DOHH2 (cell line): ENCODE measurements around the gene OR5AU1.

Source experiments
- EZH2phosphoT487 ChIP-seq: fragments of 200-600 bp; sonication (generic); IDR thresholded peaks from 2 replicates; pipeline ENCODE4 v1.6.1; 2017; ENCODE audit warnings: borderline replicate concordance, mild to moderate bottlenecking, antibody characterized with exemption, low read length, moderate library complexity, mixed read lengths
- TF ChIP-seq, protein P1 (sequence below): fragments of 200-600 bp; sonication (generic); IDR thresholded peaks from one replicate; pipeline ENCODE4 v1.5.1; 2014; ENCODE audit warnings: antibody characterized with exemption, mild to moderate bottlenecking, low read depth, low read length; ENCODE audit not compliant: poor library complexity, severe bottlenecking

- TF ChIP-seq, protein P1, sequence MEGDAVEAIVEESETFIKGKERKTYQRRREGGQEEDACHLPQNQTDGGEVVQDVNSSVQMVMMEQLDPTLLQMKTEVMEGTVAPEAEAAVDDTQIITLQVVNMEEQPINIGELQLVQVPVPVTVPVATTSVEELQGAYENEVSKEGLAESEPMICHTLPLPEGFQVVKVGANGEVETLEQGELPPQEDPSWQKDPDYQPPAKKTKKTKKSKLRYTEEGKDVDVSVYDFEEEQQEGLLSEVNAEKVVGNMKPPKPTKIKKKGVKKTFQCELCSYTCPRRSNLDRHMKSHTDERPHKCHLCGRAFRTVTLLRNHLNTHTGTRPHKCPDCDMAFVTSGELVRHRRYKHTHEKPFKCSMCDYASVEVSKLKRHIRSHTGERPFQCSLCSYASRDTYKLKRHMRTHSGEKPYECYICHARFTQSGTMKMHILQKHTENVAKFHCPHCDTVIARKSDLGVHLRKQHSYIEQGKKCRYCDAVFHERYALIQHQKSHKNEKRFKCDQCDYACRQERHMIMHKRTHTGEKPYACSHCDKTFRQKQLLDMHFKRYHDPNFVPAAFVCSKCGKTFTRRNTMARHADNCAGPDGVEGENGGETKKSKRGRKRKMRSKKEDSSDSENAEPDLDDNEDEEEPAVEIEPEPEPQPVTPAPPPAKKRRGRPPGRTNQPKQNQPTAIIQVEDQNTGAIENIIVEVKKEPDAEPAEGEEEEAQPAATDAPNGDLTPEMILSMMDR, result no peak
- TF ChIP-seq EZH2phosphoT487, result no peak
Observed at GRCh38 chr14:21184254-21184653, 28.4 kb upstream of the OR5AU1 start.
